HG03060 (cell line): ENCODE results near the gene ZNF331.

Experiments used
- ATAC-seq: cut with Tn5 transposase; IDR thresholded peaks from one replicate; pipeline ENCODE4 v1.9.1; 2021; ENCODE audit warnings: low read depth, moderate number of reproducible peaks; ENCODE audit not compliant: unreplicated experiment

The ZNF331 gene

GRCh38 chr19:53624771-53625545 lies 87.0 kb downstream of the ZNF331 start:
- ATAC-seq, result no peak

- no peak for ATAC-seq
Measured at GRCh38 chr19:53626486-53626885, 88.5 kb downstream of the ZNF331 start.

- ATAC-seq, result no peak
Measured at GRCh38 chr19:53626976-53627375, 89.0 kb downstream of the ZNF331 start.
